SK-N-SH (cell line): ENCODE measurements around the gene HNRNPL. TPM values are rescaled to one million over a fixed set of nuclear protein-coding genes. Genes with fewer than 3 reads are reported as not detected.

Experiments
- CTCF ChIA-PET: fragments of 300-600, 350-600 bp; formaldehyde crosslinking; extraction: SDS; loops from one replicate; lab custom pipeline; 2021; lab: Yijun Ruan, JAX
- POLR2A ChIA-PET: fragments of 350-600 bp; sonication (Branson Sonifier 250); formaldehyde crosslinking; extraction: SDS; loops from one replicate; lab custom pipeline; 2020; ENCODE audit warnings: antibody characterized with exemption, inconsistent platforms; lab: Yijun Ruan, JAX
- DNase-seq: peaks from one replicate; pipeline ENCODE4 v3.0.0; 2012
- H2AFZ ChIP-seq: fragments of 200-600 bp; sonication (generic); 2 replicates; pipeline ENCODE4 v1.8.1; 2016; ENCODE audit warnings: antibody characterized with exemption, mild to moderate bottlenecking, low read depth
- H3F3A ChIP-seq: fragments of 200-600 bp; sonication (generic); replicated peaks from 2 replicates; pipeline ENCODE3; 2016; ENCODE audit warnings: antibody characterized with exemption, mild to moderate bottlenecking; ENCODE audit not compliant: insufficient read depth
- H3K27ac ChIP-seq, 2 experiments: fragments of 200-500 bp in 1 of 2; fragments of 200-600 bp in 1 of 2; sonication (Bioruptor generic) in 1 of 2; sonication (generic), shearing (Covaris generic) in 1 of 2; 2 replicates each; pipeline versions ENCODE4 v1.5.1 to v1.6.1; 2014 to 2016; ENCODE audit warnings: low read depth in 2 of 2, inconsistent platforms in 1 of 2, low read length in 1 of 2, mild to moderate bottlenecking in 1 of 2, mixed read lengths in 1 of 2
- H3K27me3 ChIP-seq: fragments of 200-600 bp; sonication (generic), shearing (Covaris generic); 2 replicates; pipeline ENCODE4 v1.6.1; 2016; ENCODE audit warnings: mixed run types; ENCODE audit not compliant: insufficient read depth
- H3K36me3 ChIP-seq, 2 experiments: fragments of 200-500 bp in 1 of 2; fragments of 200-600 bp in 1 of 2; sonication (Bioruptor generic) in 1 of 2; sonication (generic) in 1 of 2; replicated peaks in 1 of 2; 2 replicates each; pipeline versions ENCODE3 to v1.5.1; 2014 to 2016; ENCODE audit warnings: low read length in 1 of 2, mild to moderate bottlenecking in 1 of 2; ENCODE audit not compliant: insufficient read depth in 2 of 2, control insufficient read depth in 1 of 2
- H3K4me1 ChIP-seq, 2 experiments: fragments of 200-500 bp in 1 of 2; fragments of 200-600 bp in 1 of 2; sonication (Bioruptor generic) in 1 of 2; sonication (generic), shearing (Covaris generic) in 1 of 2; 2 replicates each; pipeline versions ENCODE4 v1.5.1 to v1.6.1; 2014 to 2016; ENCODE audit warnings: low read depth in 1 of 2, low read length in 1 of 2, mixed run types in 1 of 2; ENCODE audit not compliant: insufficient read depth in 2 of 2, control insufficient read depth in 1 of 2
- H3K4me2 ChIP-seq: fragments of 200-600 bp; sonication (generic), shearing (Covaris generic); 2 replicates; pipeline ENCODE4 v1.6.1; 2017; ENCODE audit warnings: mixed run types
- H3K4me3 ChIP-seq, 2 experiments: fragments of 200-500 bp in 1 of 2; fragments of 200-600 bp in 1 of 2; sonication (Bioruptor generic) in 1 of 2; sonication (generic), shearing (Covaris generic) in 1 of 2; 2 replicates each; pipeline versions ENCODE4 v1.5.1 to v1.8.1; 2014 to 2016; ENCODE audit warnings: low read depth in 2 of 2, inconsistent platforms in 1 of 2, low read length in 1 of 2, mild to moderate bottlenecking in 1 of 2, mixed read lengths in 1 of 2, moderate library complexity in 1 of 2
- H3K79me2 ChIP-seq: fragments of 200-600 bp; sonication (generic); 2 replicates; pipeline ENCODE4 v1.8.1; 2017; ENCODE audit warnings: mild to moderate bottlenecking; ENCODE audit not compliant: insufficient read depth
- H3K9ac ChIP-seq: fragments of 200-600 bp; sonication (generic); 2 replicates; pipeline ENCODE4 v1.6.1; 2017; ENCODE audit warnings: mixed run types
- H3K9me2 ChIP-seq: fragments of 200-600 bp; sonication (generic); 2 replicates; pipeline ENCODE4 v1.6.1; 2017; ENCODE audit warnings: mixed run types
- H3K9me3 ChIP-seq: fragments of 200-600 bp; sonication (generic); 2 replicates; pipeline ENCODE4 v1.6.1; 2017; ENCODE audit warnings: mixed run types, mild to moderate bottlenecking, moderate library complexity
- H4K20me1 ChIP-seq: fragments of 200-600 bp; sonication (generic); 2 replicates; pipeline ENCODE4 v1.6.1; 2017; ENCODE audit warnings: mild to moderate bottlenecking, mixed run types; ENCODE audit not compliant: insufficient read depth
- ELF1 ChIP-seq: IDR thresholded peaks from 2 replicates; pipeline ENCODE4 v1.4.0; 2012
- EP300 ChIP-seq, 2 experiments: IDR thresholded peaks; 2 replicates each; pipeline versions ENCODE4 v1.4.0 to v1.6.1; 2012; ENCODE audit warnings: borderline replicate concordance in 1 of 2, low read depth in 1 of 2, low read length in 1 of 2
- FOSL2 ChIP-seq: IDR thresholded peaks from 2 replicates; pipeline ENCODE4 v1.4.0; 2012; ENCODE audit warnings: low read depth, mild to moderate bottlenecking, moderate library complexity, borderline replicate concordance
- GABPA ChIP-seq: IDR thresholded peaks from 2 replicates; pipeline ENCODE4 v1.4.0; 2012; ENCODE audit warnings: low read depth, mild to moderate bottlenecking
- JUND ChIP-seq: IDR thresholded peaks from 2 replicates; pipeline ENCODE4 v1.4.0; 2012
- MAX ChIP-seq: IDR thresholded peaks from 2 replicates; pipeline ENCODE4 v1.4.0; 2012; ENCODE audit warnings: low read depth
- MEF2A ChIP-seq: IDR thresholded peaks from 2 replicates; pipeline ENCODE4 v1.4.0; 2012; ENCODE audit warnings: low read depth, borderline replicate concordance
- MXI1 ChIP-seq: IDR thresholded peaks from 2 replicates; pipeline ENCODE4 v1.6.1; 2012; ENCODE audit warnings: mild to moderate bottlenecking, low read depth, low read length, improper control_type of control experiment
- POLR2AphosphoS5 ChIP-seq: IDR thresholded peaks from 2 replicates; pipeline ENCODE4 v1.6.1; 2012; ENCODE audit warnings: low read depth, low read length
- RAD21 ChIP-seq: IDR thresholded peaks from 2 replicates; pipeline ENCODE4 v1.6.1; 2012; ENCODE audit warnings: mild to moderate bottlenecking, low read length
- REST ChIP-seq: IDR thresholded peaks from 2 replicates; pipeline ENCODE4 v1.6.1; 2012; ENCODE audit warnings: mild to moderate bottlenecking, low read depth, low read length, moderate library complexity
- RXRA ChIP-seq: IDR thresholded peaks from 2 replicates; pipeline ENCODE4 v1.4.0; 2012; ENCODE audit warnings: low read depth, mild to moderate bottlenecking, borderline replicate concordance
- SIN3A ChIP-seq: IDR thresholded peaks from 2 replicates; pipeline ENCODE4 v1.6.1; 2012; ENCODE audit warnings: low read depth, mild to moderate bottlenecking, low read length, moderate library complexity, borderline replicate concordance
- SMC3 ChIP-seq: IDR thresholded peaks from 2 replicates; pipeline ENCODE4 v1.6.1; 2012; ENCODE audit warnings: low read depth, low read length, improper control_type of control experiment
- TAF1 ChIP-seq: IDR thresholded peaks from 2 replicates; pipeline ENCODE4 v1.6.1; 2012; ENCODE audit warnings: low read depth, mild to moderate bottlenecking, low read length, moderate library complexity, borderline replicate concordance
- TCF12 ChIP-seq: IDR thresholded peaks from 2 replicates; pipeline ENCODE4 v1.4.0; 2012
- TEAD4 ChIP-seq: IDR thresholded peaks from 2 replicates; pipeline ENCODE4 v1.4.0; 2012; ENCODE audit warnings: mild to moderate bottlenecking, borderline replicate concordance; ENCODE audit not compliant: insufficient read depth
- USF1 ChIP-seq: IDR thresholded peaks from 2 replicates; pipeline ENCODE4 v1.4.0; 2012; ENCODE audit warnings: low read depth, borderline replicate concordance
- ZBTB33 ChIP-seq: IDR thresholded peaks from 2 replicates; pipeline ENCODE4 v1.4.0; 2012; ENCODE audit warnings: low read depth, borderline replicate concordance
- WGBS: methylation state at CpG from one replicate; pipeline ENCODE4 v1.1.6; 2017; ENCODE audit warnings: low lambda C conversion rate; 5-methylcytosine and 5-hydroxymethylcytosine counted together
- polyA plus RNA-seq, 3 experiments: library from polyadenylated mRNA; depleted of rRNA; stranded (reverse); fragments of >200 nt; gene quantifications; 2 replicates each; pipeline ENCODE4 v1.2.3, GENCODE V29; 2012

HNRNPL gene
- polyA plus RNA-seq, 1 of the 3 experiments (the other 2 are of a cell fraction), result 280 TPM

- 68% methylated on average over 8 of the region's 11 CpGs for WGBS
- H2AFZ ChIP-seq, result no peak within 1 kb of the TSS
- H3K36me3 ChIP-seq, result no peaks in the 10 kb centered on the region
- no peak within 1 kb of the TSS for H3K4me3 ChIP-seq
- peak within 1 kb of the TSS in 1 of 2 experiments; percentile 63; a peak in 2 of 4 replicates for H3K27ac ChIP-seq
- CTCF ChIA-PET, result interaction anchor here (0.6 to 5.5 kb wide), 7 partner anchors 8 to 544 kb away, joined by 3 to 39 read pairs (median 3); partner anchors contain the start of genes FAM98C, NFKBIB and SIRT2
- no peaks in the 10 kb centered on the region for H3K9me2 ChIP-seq
- peak; percentile 49 for DNase-seq
- POLR2A ChIA-PET, result interaction anchor here (2.4 kb wide), 1 partner anchor 15 kb away, joined by 8 read pairs; no protein-coding TSS in a partner anchor
- TF ChIP-seq FOSL2 (no peak), REST (no peak), MEF2A (no peak), TAF1 (no peak), ELF1 (no peak), EP300 (IDR thresholded peaks at IDR 0.05; ENCODE audit: borderline replicate concordance in 1 of 2, low read depth in 1 of 2, low read length in 1 of 2) (no peak), USF1 (no peak), TCF12 (no peak), POLR2AphosphoS5 (no peak), TEAD4 (no peak), SMC3 (no peak), RAD21 (no peak), RXRA (no peak), ZBTB33 (no peak), GABPA (no peak), MXI1 (no peak), JUND (no peak), MAX (no peak), SIN3A (no peak)
- TF ChIP-seq, all 33 proteins: peak for 0
- no peaks in the 10 kb centered on the region for H3K9me3 ChIP-seq
- H3K4me1 ChIP-seq, result peaks cover 0 to 12% of the 10 kb centered on the region in 2 experiments; a peak in 1 of 4 replicates
- no peaks in the 10 kb centered on the region for H3K27me3 ChIP-seq
- H4K20me1 ChIP-seq, result no peaks in the 10 kb centered on the region
- no peak within 1 kb of the TSS for H3K4me2 ChIP-seq
- no peaks in the 10 kb centered on the region for H3K79me2 ChIP-seq
- no peaks in the 10 kb centered on the region for H3F3A ChIP-seq
- no peak within 1 kb of the TSS for H3K9ac ChIP-seq
These were observed 28.2 kb upstream of the HNRNPL start, which contains the start of gene RINL for GRCh38 chr19:38877781-38878574. Gene RINL, minus strand, starts transcription at chr19:38878275. Its CDS starts 1,533 bp downstream, at chr19:38876742.
